Measurements from ENCODE around the gene TTLL5.

GRCh38 chr14:75781096-75781495, 120.0 kb downstream of the TTLL5 start:
- no peak for TF ChIP-seq ZBTB40 (IDR thresholded peaks at IDR 0.05)
- no peak for TF ChIP-seq ZBTB40 (CRISPR knock-in tag; IDR thresholded peaks at IDR 0.05)
- TF ChIP-seq ZNF317 (CRISPR knock-in tag; IDR thresholded peaks at IDR 0.05), result no peak
- TF ChIP-seq THRA (CRISPR knock-in tag; IDR thresholded peaks at IDR 0.05; ENCODE audit: borderline replicate concordance), result no peak
- TF ChIP-seq POLR2AphosphoS2 (IDR thresholded peaks at IDR 0.05; ENCODE audit: low read depth, low read length), result no peak
- no peak for TF ChIP-seq CTCF (CRISPR knock-in tag; IDR thresholded peaks at IDR 0.05)
